Astrocyte (in vitro differentiated cells and primary cell): Measurements from ENCODE around the gene ATL2.

Experiments
- CTCF ChIP-seq: IDR thresholded peaks from 2 replicates; pipeline ENCODE4 v1.5.1; 2011; ENCODE audit warnings: low read depth, mild to moderate bottlenecking, inconsistent platforms, low read length, moderate library complexity; ENCODE audit not compliant: insufficient read depth
- EZH2 ChIP-seq: IDR thresholded peaks from 2 replicates; pipeline ENCODE4 v1.6.1; 2012; ENCODE audit warnings: mild to moderate bottlenecking, low read length, inconsistent platforms; ENCODE audit not compliant: insufficient read depth

- TF ChIP-seq CTCF (no peak), EZH2 (no peak)
These were observed 116.1 kb downstream of the ATL2 start for GRCh38 chr2:38260972-38261371.
